GM21737 (cell line): ENCODE results near the gene KLLN.
"Not testable (repeated sequence)": the region's sequence is repeated elsewhere in the genome, so short reads cannot be mapped to it uniquely, and the experiment has no call there.

Experiments
- ATAC-seq: cut with Tn5 transposase; IDR thresholded peaks from one replicate; pipeline ENCODE4 v1.9.1; 2021; ENCODE audit warnings: mild to moderate bottlenecking, moderate library complexity; ENCODE audit not compliant: unreplicated experiment

KLLN gene, protein sequence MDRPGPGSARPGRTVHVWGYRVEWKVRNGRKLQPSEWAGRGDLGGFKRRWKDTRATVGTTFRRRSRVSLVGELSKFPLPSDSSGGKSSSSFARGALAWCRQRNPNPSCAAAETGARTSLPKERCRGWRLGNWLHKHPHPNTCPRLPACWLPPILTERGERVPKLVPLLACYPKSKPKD

DNA sequence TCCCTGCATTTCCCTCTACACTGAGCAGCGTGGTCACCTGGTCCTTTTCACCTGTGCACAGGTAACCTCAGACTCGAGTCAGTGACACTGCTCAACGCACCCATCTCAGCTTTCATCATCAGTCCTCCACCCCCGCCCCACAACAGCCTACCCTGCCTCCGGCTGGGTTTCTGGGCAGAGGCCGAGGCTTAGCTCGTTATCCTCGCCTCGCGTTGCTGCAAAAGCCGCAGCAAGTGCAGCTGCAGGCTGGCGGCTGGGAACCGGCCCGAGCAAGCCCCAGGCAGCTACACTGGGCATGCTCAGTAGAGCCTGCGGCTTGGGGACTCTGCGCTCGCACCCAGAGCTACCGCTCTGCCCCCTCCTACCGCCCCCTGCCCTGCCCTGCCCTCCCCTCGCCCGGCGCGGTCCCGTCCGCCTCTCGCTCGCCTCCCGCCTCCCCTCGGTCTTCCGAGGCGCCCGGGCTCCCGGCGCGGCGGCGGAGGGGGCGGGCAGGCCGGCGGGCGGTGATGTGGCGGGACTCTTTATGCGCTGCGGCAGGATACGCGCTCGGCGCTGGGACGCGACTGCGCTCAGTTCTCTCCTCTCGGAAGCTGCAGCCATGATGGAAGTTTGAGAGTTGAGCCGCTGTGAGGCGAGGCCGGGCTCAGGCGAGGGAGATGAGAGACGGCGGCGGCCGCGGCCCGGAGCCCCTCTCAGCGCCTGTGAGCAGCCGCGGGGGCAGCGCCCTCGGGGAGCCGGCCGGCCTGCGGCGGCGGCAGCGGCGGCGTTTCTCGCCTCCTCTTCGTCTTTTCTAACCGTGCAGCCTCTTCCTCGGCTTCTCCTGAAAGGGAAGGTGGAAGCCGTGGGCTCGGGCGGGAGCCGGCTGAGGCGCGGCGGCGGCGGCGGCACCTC, at the start of gene KLLN, which contains the start of gene PTEN:
Gene KLLN, minus strand, starts transcription at position 481 of the 891 bp plus-strand sequence. CDS start 1,046 bp downstream, outside the sequence.
Gene PTEN, plus strand, starts transcription at position 573 of the 891 bp plus-strand sequence. CDS start 845 bp downstream, outside the sequence.
- ATAC-seq = peak; percentile 33

DNA sequence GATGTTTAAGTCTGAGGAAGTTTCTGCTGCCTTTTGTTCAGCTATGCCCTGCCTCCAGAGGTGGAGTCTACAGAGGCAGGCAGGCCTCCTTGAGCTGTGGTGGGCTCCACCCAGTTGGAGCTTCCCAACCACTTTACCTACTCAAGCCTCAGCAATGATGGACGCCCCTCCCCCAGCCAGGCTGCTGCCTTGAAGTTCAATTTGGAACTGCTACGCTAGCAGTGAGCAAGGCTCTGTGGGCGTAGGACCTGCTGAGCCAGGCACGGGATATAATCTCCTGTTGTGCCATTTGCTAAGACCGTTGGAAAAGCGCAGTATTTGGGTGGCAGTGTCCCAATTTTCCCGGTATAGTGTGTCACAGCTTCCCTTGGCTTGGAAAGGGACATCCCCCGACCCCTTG, 40.1 kb upstream of the KLLN start:
- ATAC-seq = not testable (repeated sequence)

DNA sequence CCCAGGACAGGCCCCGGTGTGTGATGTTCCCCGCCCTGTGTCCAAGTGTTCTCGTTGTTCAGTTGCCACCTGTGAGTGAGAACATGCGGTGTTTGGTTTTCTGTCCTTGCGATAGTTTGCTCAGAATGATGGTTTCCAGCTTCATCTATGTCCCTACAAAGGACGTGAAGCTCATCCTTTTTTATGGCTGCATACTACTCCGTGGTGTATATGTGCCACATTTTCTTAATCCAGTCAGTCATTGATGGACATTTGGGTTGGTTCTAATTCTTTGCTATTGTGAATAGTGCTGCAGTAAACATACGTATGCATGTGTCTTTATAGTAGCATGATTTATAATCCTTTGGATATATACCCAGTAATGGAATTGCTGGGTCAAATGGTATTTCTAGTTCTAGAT, 34.6 kb upstream of the KLLN start:
- ATAC-seq = not testable (repeated sequence)

DNA sequence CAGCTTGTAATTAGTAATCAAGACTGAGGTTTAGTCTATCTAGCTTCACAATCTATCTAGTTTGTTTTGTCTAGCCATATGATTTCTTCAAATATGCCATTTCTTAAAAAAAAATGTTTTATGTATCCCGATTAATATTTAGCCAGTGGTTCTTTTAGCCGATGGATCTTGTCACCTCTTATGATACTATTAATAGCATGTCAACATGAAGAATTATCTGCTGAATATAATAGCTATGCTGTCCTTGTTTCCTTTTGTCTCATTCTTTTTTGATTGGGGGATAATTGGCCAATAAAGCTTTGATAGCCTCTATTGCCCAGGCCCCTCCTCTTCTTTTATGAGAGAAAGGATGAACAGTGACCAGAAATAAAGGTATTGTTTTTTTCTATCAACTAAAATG, 32.9 kb upstream of the KLLN start:
- ATAC-seq = no peak

DNA sequence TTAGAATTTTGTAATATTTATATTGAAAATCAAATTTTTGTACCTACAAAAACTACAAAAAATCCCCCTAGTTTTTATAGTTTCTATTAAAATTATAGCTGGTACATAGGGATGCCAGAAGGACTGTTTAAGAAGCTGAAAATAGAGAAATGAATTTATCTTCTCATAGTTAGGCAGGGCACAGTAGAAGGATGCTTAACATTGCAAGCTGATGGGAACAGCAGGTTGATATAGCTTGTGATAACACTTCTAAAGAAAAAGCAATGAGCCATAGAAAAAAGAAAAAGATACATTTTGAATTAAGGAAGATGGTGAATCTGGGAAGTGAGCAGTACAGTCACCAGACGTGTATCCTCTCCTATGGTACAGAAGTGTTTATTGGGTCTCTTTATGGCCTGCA, 32.1 kb upstream of the KLLN start:
- no peak for ATAC-seq

DNA sequence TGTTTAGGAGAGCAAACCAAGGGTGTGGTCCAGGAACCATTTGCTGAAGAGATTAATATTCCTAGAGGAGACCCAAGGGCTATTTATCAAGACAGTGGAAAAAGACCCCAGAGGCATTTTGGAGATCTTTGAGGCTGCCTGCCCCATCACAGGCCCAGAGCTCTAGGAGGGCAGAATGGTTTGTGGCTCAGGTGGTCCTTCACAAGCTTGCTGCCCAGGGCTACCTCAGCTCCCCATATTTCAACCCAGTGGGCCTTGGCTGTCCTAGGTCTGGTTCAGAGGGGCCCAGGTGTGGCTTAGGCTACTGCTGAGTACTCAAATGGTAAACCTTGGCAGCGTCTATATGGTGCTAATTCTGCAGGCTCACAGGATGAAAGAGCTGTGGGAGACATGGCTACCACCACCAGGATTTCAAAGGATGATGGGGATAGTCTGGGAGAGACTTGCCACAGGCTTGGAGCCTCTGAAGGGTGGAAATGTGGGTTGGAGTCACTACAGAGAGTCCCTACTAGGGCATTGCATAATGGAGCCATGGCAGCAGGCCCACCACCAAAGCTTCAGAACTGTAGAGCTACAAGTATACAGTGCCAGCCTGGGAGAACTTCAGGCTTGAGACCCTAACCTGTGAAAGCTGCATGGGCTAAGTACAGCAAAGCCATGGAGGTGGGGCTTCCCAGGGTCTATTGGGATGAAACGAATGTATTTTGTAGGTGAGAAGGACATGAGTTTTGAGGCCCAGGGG, 24.4 kb upstream of the KLLN start:
- no peak for ATAC-seq

DNA sequence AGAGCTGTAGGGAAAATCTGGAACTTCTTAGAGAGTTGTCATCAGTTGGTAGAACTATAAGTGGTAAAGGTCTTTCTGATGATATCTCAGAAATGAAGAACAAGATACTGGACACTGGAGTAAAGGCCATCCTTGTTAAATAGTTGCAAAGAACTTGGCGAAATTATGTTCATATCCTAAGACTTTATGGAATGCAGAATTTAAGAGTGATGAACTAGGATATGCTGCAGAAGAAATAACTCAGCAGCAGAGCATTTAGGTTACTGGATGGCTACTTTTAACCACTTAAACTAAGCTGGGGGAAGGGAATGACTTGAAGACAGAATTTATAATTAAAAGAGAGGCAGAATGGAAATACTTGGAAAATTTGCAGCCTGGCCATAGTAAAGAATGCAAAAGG, 23.8 kb upstream of the KLLN start:
- ATAC-seq = no peak

DNA sequence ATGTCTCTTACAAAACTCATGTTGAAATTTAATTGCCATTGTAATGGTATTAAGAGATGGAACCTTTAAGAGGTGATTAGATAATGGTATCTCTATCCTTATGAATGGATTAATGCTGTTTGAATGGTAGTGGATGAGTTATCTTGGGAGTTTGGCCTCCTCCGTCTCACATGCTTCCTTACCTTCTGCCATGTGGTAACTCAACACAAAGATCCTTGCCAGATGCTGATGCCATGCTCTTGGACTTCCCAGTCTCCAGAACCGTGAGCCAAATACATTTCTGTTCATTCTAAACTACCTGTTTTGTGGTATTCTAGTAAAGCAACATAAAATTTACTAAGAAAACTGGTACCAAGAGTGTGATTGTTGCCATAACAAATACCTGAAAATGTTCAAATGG, 23.3 kb upstream of the KLLN start:
- ATAC-seq = no peak

DNA sequence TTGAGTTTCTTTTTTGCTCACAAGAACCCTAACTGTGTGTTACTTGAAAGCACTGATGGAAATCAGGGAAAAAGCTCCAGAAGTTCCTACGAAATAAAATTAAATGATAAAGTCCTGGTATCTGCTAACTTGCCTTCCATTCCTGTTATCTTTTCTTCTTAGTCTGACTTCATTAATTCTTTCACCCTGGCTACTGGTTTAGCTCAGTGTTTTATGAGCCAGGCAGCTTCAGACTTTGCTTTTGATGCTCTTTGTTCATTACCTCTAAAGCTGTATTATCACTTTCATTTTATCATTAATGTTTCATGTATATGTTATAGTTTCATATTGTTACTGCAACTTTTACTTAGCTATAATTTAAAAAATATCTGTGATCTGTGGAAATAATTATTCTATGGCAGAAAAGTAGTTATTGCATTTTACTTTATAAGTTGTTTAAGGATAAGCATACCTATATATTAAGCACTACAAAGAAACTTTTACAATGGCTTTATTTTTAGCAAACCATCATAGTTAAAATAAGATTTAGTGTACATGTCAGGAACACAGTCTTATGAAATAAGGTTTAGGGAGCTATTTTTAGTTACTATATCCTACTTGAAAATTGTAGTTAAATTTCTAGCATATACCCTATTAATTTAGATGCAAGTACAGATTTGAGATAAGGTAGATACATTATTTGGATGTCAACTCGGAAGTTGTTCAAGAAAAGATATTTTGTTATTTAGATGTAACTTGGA, 19.4 kb upstream of the KLLN start:
- no peak for ATAC-seq

DNA sequence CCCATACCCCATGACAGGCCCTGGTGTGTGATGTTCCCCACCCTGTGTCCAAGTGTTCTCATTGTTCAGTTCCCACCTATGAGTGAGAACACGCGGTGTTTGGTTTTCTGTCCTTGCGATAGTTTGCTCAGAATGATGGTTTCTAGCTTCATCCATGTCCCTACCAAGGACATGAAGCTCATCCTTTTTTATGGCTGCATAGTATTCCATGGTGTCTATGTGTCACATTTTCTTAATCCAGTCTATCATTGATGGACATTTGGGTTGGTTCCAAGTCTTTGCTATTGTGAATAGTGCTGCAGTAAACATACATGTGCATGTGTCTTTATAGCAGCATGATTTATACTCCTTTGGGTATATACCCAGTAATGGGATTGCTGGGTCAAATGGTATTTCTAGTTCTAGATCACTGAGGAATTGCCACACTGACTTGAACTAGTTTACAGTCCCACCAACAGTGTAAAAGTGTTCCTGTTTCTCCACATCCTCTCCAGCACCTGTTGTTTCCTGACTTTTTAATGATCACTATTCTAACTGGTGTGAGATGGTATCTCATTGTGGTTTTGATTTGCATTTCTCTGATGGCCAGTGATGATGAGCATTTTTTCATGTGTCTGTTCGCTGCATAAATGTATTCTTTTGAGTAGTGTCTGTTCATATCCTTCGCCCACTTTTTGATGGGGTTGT, 18.2 kb upstream of the KLLN start:
- ATAC-seq = not testable (repeated sequence)

DNA sequence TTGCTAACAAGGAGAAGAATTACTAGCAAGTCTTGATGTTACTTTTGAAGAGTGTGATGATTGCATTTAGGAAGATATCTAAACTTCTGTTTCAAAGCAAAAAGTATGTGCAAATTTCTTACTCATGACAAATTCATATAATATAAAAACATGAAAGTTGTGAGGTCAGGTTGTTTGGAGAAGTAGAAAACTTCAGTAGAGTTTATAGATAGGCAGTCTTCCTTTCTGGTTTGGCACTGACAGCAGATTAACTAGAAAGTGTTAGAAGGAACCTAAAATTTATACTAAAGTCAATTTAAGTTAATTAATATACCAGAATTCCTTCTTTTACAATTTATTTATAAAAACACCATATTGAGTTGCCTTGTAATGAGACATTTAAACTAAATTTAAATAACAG, 17.0 kb upstream of the KLLN start:
- no peak for ATAC-seq

DNA sequence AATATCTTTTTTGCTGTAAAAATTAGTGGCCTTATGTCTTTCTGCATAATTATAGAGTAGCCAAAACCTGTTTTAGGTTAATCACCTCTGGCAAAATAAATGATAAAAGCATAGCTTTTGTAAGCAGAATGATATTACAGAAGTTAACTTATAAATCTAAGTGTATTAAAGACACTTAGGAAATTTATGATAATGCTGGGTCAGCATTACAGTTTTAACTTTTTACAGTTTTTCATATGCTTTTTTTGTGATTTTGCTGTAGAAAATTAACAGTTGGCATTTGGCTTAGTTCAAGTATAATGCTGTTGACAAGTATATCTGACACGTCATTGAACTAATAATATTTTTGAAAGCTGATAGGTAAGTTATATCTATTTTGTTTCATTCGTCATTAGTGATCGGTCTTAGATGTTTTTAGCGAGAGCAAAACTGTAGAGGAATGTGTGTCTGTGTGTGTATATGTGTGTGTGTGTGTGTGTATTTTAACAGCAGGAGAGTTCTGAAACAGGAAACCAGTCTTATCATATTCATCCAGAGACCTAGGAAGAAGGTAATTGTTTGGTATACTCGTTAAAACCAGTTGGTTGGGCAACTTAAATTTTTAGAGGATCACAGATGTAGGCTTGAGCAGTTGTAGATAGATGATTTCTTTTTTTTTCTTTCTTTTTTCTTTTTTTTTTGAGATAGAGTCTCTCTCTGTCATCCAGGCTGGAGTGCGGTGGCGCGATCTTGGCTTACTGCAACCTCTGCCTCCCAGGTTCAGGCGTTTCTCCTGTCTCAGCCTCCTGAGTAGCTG, 15.5 kb upstream of the KLLN start:
- no peak for ATAC-seq

DNA sequence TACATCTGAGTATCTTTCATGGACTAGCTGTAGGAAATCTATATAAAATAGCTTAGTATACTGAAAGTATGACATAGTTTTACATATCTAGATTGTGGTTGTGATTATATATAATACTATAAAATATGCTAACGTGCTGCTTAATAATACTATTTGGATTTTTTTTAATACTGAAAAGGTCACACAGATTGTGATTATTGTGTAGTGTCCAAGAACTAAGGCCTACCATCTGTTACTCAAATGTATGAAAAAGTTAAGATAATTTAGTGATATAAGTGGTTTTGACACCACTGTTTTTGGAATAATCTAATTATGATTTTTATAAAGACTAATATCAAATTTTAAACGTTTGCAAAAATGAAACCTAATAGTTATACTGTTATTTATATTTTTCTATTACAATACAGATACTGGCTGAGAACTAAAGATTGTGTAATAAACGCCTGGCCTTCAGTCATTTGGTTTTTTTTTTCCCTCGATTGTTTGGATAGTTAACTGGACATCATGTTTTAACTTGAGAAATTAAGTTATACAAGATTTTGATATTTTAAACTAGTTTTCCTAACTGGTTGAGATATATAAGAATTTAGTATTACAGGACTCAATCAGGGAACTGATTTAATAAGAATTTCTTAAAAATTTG, 12.7 kb upstream of the KLLN start:
- ATAC-seq = no peak

DNA sequence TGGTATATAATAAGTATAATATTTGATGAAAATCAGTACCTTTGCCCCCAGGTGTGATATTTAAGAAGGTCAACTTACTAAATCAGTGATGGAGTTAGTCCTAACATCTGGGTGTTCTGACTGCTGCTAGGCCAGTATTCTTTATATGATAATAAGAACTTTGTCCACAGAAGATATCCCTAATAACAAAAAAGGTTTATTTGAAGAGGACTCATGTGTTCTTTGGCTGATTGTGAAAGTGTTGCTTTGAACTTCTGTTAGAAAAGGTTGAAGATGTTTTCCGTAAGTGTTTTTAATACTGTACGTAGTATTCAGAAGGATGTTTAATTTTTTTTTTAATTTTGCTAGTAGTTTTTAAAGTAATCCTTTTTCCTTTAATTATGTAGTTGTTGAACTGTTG, 10.3 kb upstream of the KLLN start:
- ATAC-seq = no peak

DNA sequence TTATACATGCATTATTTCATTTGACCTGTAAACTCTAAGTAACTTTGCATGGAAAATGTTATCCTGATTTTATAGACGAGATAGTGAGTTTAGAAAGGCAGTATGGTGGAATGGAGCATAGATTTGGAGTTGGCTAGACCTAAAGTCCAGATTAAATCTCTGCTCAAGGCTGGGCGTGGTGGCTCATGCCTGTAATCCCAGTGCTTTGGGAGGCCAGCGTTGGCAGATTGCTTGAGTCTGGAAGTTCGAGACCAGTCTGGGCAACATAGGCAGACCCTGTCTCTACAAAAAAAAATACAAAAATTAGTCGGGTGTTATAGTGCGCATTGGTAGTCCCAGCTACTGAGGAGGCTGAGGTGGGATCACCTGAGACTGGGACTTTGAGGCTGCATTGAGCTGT, 9.5 kb upstream of the KLLN start:
- ATAC-seq = no peak

DNA sequence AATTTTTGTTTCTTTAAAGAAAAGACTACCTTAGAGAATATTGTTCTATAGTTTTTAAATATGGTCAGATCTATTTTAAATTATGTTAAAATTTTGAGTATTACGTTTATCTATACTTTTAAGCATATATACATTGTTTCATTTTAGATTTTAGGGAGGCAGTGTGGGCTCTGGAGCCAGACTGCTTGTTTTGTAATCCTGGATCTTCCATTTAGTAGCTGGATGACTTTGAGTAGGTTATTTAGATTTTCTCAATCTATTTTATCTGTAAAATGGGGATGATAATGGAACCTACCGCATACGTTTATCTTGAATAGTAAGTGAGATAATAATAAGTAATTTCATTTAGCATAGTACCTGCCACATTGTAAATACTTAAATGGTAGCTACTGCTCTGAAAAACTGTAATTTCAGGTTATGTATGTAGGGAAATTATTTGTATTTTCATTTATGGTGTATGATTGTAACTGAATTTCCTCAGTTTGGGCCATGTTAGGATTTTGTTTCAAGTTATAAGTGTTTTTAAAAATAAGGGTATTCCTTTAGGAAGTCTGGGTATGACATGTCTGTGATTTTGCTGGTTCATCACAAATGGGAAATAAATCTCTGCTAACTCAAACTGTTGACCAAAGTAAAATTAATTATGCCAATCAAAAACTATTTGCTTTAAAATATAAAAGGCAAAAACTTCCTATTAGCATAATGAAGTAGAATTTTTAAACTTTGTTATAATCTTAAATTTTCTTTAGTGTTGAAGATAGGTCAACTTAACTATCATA, 6.6 kb upstream of the KLLN start:
- ATAC-seq = no peak

DNA sequence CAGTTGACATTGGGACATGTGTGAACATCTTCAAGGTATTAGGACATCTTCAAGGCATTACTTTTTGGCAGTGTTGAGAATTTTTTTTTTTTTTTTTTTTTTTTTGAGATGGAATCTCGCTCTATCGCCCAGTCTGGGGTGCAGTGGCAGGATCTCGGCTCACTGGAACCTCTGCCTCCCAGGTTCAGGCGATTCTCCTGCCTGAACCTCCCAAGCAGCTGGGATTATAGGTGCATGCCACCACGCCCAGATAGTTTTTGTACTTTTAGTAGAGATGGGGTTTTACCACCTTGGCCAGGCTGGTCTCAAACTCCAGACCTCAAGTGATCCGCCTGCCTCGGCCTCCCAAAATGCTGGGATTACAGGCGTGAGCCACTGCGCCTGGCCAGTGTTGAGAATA, 5.8 kb upstream of the KLLN start:
- ATAC-seq = not testable (repeated sequence)

DNA sequence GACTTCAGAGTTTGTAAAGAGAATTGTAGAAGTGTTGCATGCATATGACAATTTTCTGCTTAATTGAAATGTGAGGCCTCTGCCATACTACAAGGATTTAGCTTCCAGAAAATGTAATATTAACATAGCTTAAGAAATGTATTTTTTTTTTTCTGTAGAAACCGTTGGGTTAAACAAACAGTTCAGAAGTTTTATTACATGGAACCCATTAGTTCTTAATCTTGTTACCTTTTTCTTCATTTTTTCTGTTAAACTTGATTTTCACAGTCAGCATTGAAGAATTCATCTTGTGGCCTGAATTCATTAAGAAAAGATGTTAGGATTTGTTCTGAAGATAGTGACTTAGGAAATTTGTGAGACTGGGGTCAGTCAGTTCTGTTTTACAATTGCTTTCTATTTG, 4.9 kb upstream of the KLLN start:
- ATAC-seq = no peak
